ENCODE results near the gene IFT74.

DNA sequence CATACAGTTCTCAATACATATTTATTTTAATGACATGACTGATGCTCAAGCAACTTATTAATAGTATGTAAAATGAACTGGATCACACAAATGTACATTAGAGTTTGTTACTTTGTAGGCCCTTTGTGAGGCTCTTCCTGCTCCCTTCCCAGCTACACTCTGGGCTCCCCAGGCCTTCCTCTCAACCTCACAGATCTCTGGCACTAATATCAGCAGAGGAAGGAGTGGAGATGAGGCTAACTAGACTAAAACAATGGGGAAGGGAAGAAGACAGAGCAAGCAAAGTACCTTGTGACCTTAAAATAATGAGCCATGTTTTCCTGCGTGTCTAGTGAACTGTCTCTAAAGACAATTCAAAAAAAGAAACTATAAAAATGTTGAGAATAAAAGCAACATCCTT is 122.5 kb downstream of the IFT74 start:
- TF ChIP-seq, protein P1, sequence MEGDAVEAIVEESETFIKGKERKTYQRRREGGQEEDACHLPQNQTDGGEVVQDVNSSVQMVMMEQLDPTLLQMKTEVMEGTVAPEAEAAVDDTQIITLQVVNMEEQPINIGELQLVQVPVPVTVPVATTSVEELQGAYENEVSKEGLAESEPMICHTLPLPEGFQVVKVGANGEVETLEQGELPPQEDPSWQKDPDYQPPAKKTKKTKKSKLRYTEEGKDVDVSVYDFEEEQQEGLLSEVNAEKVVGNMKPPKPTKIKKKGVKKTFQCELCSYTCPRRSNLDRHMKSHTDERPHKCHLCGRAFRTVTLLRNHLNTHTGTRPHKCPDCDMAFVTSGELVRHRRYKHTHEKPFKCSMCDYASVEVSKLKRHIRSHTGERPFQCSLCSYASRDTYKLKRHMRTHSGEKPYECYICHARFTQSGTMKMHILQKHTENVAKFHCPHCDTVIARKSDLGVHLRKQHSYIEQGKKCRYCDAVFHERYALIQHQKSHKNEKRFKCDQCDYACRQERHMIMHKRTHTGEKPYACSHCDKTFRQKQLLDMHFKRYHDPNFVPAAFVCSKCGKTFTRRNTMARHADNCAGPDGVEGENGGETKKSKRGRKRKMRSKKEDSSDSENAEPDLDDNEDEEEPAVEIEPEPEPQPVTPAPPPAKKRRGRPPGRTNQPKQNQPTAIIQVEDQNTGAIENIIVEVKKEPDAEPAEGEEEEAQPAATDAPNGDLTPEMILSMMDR (conservative IDR thresholded peaks at IDR 0.05 in 1 of 2, IDR thresholded peaks at IDR 0.05 in 1 of 2; ENCODE audit: low read depth in 1 of 2, low read length in 2 of 2), result no peak
- no peak for TF ChIP-seq EZH2 (IDR thresholded peaks at IDR 0.05; ENCODE audit: low read length, missing control alignments)
